IPS DF 4.7 (cell line): ENCODE results near the gene CDV3.

ENCODE experiments used
- DNase-seq: peaks from one replicate; pipeline ENCODE4 v3.0.0-alpha.2; 2013; ENCODE audit warnings: low spot score; ENCODE audit errors: extremely low read depth

Gene CDV3

DNA sequence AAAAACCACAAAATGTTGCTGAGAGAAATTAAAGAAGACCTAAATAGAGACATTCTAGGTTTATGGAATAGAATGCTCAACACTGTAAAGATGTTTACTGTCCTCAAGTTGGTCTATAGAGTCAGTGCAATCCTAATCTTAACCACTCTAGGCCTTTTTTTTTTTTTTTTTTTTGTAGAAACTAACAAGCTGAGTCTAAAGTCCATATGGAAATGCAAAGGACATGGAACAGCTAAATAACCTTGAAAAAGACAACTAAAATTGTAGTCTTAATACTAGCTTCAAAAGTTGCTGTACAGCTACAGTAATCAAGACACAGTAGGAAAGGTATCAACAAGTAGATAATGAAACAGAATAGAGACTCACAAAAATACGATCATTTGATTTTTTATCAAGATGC is 32.9 kb downstream of the CDV3 start:
- DNase-seq, result no peak

DNA sequence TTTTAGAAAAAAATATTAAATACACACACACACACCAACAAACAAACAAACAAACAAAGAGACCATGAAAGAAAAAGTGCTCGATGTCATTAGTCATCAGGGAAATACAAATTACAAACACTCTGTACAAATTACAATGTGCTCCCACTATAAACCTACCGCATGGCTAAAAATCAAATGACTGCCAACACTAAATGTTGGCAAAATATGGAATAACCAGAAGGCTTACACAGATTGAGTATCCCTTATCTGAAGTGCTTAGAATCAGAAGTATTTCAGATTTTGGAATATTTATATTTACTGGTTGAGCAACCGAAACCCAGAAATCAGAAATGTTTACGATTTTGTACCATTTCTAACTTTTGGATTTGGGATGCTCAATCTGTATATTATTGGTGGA is 33.4 kb downstream of the CDV3 start:
- no peak for DNase-seq

DNA sequence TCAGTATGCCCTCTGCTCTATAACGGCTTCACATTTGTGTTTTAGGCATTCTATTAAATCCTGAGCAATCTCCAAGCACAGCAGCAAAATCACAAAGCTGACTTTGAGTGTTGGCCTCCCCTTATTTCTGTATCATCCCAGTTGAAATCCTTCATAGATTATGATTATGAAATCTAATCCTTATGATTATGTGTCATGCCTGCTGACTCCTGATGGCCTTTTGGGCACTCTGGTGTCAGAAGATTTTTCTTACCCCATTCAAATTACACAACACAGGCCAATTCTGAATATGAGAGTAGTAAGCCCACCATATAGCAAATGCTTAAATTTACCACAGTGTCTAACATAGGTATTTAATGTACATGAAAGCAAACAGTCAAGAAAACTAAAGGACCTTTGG is 34.3 kb downstream of the CDV3 start:
- DNase-seq, result no peak

GRCh38 chr3:133608388-133608787 is 34.9 kb downstream of the CDV3 start:
- no peak for DNase-seq

DNA sequence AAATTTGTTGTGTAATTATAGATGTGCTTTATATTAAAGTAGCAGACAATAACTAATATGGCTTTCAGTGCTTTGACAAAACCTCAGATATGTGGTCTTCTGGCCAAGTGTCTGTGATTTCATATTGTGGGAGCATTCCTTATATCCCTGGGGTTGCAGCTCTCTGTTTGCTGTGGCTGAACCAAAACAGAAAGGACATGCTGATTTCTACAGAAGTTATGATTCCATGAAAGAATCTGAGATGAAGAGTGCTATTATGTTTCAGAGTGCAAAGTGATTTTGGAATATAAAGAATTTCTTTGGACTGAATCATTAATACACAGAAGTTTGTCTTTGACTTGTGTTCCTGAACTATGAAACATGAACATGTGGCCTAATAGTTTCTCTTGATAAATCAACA is 36.5 kb downstream of the CDV3 start:
- DNase-seq, result no peak

- no peak for DNase-seq
Measured at GRCh38 chr3:133611534-133611933, 38.0 kb downstream of the CDV3 start.

DNA sequence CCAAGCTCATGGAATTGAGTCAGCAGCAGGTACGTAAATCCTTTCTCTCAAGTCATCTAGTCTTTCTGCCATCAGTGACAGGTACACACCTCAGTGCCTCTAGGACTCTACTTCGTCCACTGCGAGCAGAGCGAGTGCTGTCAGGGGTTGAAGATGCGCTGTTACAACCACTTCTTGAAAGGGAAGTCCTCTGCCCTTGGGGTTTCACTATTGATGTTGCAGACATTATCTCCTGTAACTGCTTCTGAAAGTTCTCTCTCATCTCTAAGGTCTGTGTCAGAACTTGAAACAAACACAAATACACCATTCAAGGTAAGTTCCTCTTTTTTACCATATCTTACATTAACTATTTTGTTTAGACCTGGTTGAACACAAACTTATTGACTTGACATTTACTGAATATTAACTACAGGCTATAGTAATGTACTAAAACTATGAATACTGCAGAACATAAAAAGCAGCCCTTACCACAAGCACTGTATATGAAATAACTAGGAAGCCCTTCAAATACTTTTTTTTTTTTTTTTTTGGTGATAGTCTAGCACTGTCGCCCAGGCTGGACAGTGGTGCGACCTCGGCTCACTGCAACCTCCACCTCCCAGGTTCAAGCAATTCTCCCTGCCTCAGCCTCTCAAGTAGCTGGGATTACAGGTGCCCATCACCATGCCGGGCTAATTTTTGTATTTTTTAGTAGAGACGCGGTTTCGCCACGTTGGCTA is 46.7 kb downstream of the CDV3 start:
- no peak for DNase-seq

GRCh38 chr3:133627789-133628188 is 54.3 kb downstream of the CDV3 start:
- no peak for DNase-seq

DNA sequence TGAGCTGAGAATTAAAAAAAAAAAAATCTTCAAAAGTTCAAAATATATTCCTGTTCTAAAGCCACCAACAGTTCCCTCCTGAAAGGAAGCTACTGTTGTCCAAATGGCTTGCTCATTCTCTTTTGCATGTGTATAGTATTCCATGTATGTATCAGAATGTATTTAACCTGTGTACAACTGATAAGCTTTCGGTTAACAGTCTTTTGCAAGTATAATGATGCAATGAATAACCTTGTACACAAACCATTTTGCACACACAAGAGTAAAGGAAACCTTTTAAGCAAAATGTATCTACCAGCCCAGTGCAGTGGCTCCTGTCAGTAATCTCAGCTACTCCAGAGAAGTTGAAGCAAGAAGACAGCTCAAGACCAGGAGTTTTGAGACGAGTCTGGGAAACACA is 55.7 kb downstream of the CDV3 start:
- DNase-seq, result no peak

DNA sequence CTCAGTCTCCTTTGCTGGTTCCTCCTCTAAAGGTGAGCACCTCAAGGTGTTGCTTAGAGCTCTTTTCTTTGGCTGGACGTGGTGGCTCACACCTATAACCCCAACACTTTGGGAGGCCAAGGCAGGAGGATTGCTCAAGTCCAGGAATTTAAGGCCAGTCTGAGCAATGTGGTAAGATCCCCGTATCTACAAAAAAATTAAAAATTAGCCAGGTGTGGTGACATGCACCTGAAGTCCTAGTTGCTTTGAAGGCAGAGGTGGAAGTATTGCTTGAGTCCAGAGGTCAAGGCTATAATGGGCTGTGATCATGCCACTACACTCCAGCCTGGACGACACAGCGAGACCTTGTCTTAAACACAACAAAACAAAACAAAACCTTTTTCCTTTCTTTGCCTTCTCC is 60.0 kb downstream of the CDV3 start:
- no peak for DNase-seq
